Endothelial cell of umbilical vein (primary cell): Measurements from ENCODE around the gene RABIF. TPM values are rescaled to one million over a fixed set of nuclear protein-coding genes. Genes with fewer than 3 reads are reported as not detected.
"Not testable (repeated sequence)": the region's sequence is repeated elsewhere in the genome, so short reads cannot be mapped to it uniquely, and the experiment has no call there.

ENCODE experiments used
- BruUV-seq: library from RNA; stranded (reverse); fragments of 400-500 nt; replicated peaks from 2 replicates; lab custom pipeline; 2021; lab: Mats Ljungman, UMichigan
- CTCF ChIA-PET: fragments of 300-600, 350-600 bp; sonication (Branson Sonifier 250); formaldehyde crosslinking; loops from one replicate; lab custom pipeline; 2021; ENCODE audit warnings: antibody characterized with exemption, inconsistent platforms; lab: Charles Lee
- POLR2A ChIA-PET: fragments of 300-600, 350-600 bp; sonication (Branson Sonifier 250); formaldehyde crosslinking; loops from one replicate; lab custom pipeline; 2021; ENCODE audit warnings: antibody characterized with exemption, inconsistent platforms; lab: Charles Lee
- DNase-seq: peaks from one replicate; pipeline ENCODE4 v3.0.0-alpha.2; 2011; ENCODE audit warnings: low read depth, low spot score
- FAIRE-seq: peaks from 2 replicates; lab custom pipeline; 2011; peaks lifted over from hg19 to GRCh38; lab: Jason Lieb, UNC
- H2AFZ ChIP-seq: 2 replicates; pipeline ENCODE4 v1.6.0; 2012; ENCODE audit warnings: low read depth, low read length, control low read depth, inconsistent platforms
- H3K27ac ChIP-seq: 2 replicates; pipeline ENCODE4 v1.5.1; 2011; ENCODE audit warnings: low read depth, mild to moderate bottlenecking, control low read depth, low read length, moderate library complexity; ENCODE audit not compliant: insufficient read depth
- H3K27me3 ChIP-seq, 2 experiments: 2 replicates each; pipeline versions ENCODE4 v1.6.0 to v1.6.1; 2011; ENCODE audit warnings: low read length in 2 of 2, mixed read lengths in 1 of 2; ENCODE audit not compliant: control insufficient read depth in 2 of 2, insufficient read depth in 2 of 2
- H3K36me3 ChIP-seq, 2 experiments: 2 replicates in 1 of 2; 3 replicates in 1 of 2; pipeline ENCODE4 v1.5.1; 2011; ENCODE audit warnings: low read length in 2 of 2, mild to moderate bottlenecking in 1 of 2, moderate library complexity in 1 of 2; ENCODE audit not compliant: control insufficient read depth in 2 of 2, insufficient read depth in 2 of 2; ENCODE audit errors: extremely low read depth in 1 of 2
- H3K4me1 ChIP-seq: 3 replicates; pipeline ENCODE4 v1.5.1; 2011; ENCODE audit warnings: mild to moderate bottlenecking, low read length; ENCODE audit not compliant: control insufficient read depth, insufficient read depth; ENCODE audit errors: extremely low read depth
- H3K4me2 ChIP-seq: 2 replicates; pipeline ENCODE4 v1.6.1; 2011; ENCODE audit warnings: low read length, control low read depth, mixed read lengths; ENCODE audit not compliant: insufficient read depth
- H3K4me3 ChIP-seq, 3 experiments: fragments of 200-600 bp in 1 of 3; sonication (generic), shearing (Covaris generic) in 1 of 3; replicated peaks in 1 of 3; 2 replicates each; pipeline ENCODE4 v1.5.1; 2011 to 2016; ENCODE audit warnings: control low read depth in 3 of 3, low read length in 3 of 3, mild to moderate bottlenecking in 2 of 3, inconsistent platforms in 1 of 3, low read depth in 1 of 3, moderate library complexity in 1 of 3; ENCODE audit not compliant: insufficient read depth in 1 of 3
- H3K79me2 ChIP-seq: 2 replicates; pipeline ENCODE4 v1.6.0; 2012; ENCODE audit warnings: low read length, inconsistent platforms; ENCODE audit not compliant: control insufficient read depth, insufficient read depth
- H3K9ac ChIP-seq: replicated peaks from 2 replicates; pipeline ENCODE3; 2011; ENCODE audit warnings: low read length, control low read depth; ENCODE audit not compliant: insufficient read depth; ENCODE audit errors: extremely low read depth
- H3K9me1 ChIP-seq: replicated peaks from 3 replicates; pipeline ENCODE4 v1.6.0; 2011; ENCODE audit warnings: mild to moderate bottlenecking, low read length; ENCODE audit not compliant: control insufficient read depth, insufficient read depth; ENCODE audit errors: extremely low read depth
- H3K9me3 ChIP-seq: replicated peaks from 2 replicates; pipeline ENCODE4 v1.5.1; 2012; ENCODE audit warnings: low read length, inconsistent platforms; ENCODE audit not compliant: control insufficient read depth, insufficient read depth
- H4K20me1 ChIP-seq: replicated peaks from 2 replicates; pipeline ENCODE3; 2011; ENCODE audit warnings: mild to moderate bottlenecking, low read length; ENCODE audit not compliant: control insufficient read depth, insufficient read depth; ENCODE audit errors: extremely low read depth
- EZH2 ChIP-seq: IDR thresholded peaks from 2 replicates; pipeline ENCODE4 v1.6.1; 2012; ENCODE audit warnings: borderline replicate concordance, low read depth, mild to moderate bottlenecking, moderate library complexity, low read length, inconsistent platforms; ENCODE audit not compliant: severe bottlenecking
- FOS ChIP-seq: IDR thresholded peaks from 2 replicates; pipeline ENCODE4 v1.6.1; 2011; ENCODE audit warnings: mild to moderate bottlenecking, low read length, moderate library complexity, borderline replicate concordance; ENCODE audit not compliant: insufficient read depth
- GATA2 ChIP-seq: IDR thresholded peaks from 2 replicates; pipeline ENCODE4 v1.7.0; 2011; ENCODE audit warnings: low read depth, mild to moderate bottlenecking, moderate library complexity, mixed read lengths, low read length; ENCODE audit not compliant: insufficient read length, insufficient read depth
- JUN ChIP-seq: IDR thresholded peaks from 2 replicates; pipeline ENCODE4 v1.6.1; 2011; ENCODE audit warnings: borderline replicate concordance, low read depth; ENCODE audit not compliant: insufficient read length, insufficient read depth
- MAX ChIP-seq: IDR thresholded peaks from 2 replicates; pipeline ENCODE4 v1.6.1; 2011; ENCODE audit not compliant: insufficient read depth, insufficient read length
- MYC ChIP-seq: IDR thresholded peaks from one replicate; pipeline ENCODE4 v1.6.1; 2011; ENCODE audit warnings: mild to moderate bottlenecking, low read depth, low read length
- POLR2A ChIP-seq: IDR thresholded peaks from 2 replicates; pipeline ENCODE4 v1.6.1; 2012; ENCODE audit warnings: low read depth, mild to moderate bottlenecking, control low read depth, low read length
- POLR2AphosphoS5 ChIP-seq: IDR thresholded peaks from 2 replicates; pipeline ENCODE4 v1.6.1; 2012; ENCODE audit warnings: low read depth, mild to moderate bottlenecking, control low read depth, low read length, moderate library complexity; ENCODE audit not compliant: insufficient read depth
- dilution Hi-C: fragments of 300-500 bp; cut with MboI; formaldehyde crosslinking; loops from one replicate; pipeline ENCODE4 v1.15.0; 2019; ENCODE audit warnings: low sequenced_read_pairs; ENCODE audit not compliant: extremely low pct_ligation_motif_present
- intact Hi-C: fragments of 100-400 bp; cut with micrococcal nuclease; formaldehyde crosslinking; loops from one replicate; pipeline ENCODE4 v1.10.0; 2022
- polyA plus RNA-seq, 4 experiments: library from polyadenylated mRNA; depleted of rRNA in 3 of 4; stranded (reverse) in 3 of 4; unstranded in 1 of 4; fragments of >200 nt; gene quantifications; 2 replicates each; pipeline versions ENCODE4 v1.2.1 to v1.2.3, GENCODE V29; 2011 to 2012; ENCODE audit warnings: missing spikeins in 1 of 4
- total RNA-seq: library from RNA; stranded (reverse); gene quantifications from 2 replicates; pipeline ENCODE4 v1.2.3, GENCODE V29; 2021
- TF ChIP-seq, protein P1 (sequence below), 2 donors: IDR thresholded peaks; 1 replicate in 1 of 2; 2 replicates in 1 of 2; pipeline ENCODE4 v1.5.1; 2011; ENCODE audit warnings: low read length in 2 of 2, mild to moderate bottlenecking in 2 of 2, moderate library complexity in 2 of 2, control low read depth in 1 of 2, inconsistent platforms in 1 of 2, low read depth in 1 of 2; ENCODE audit not compliant: insufficient read depth in 1 of 2; ENCODE audit errors: extremely low read depth in 1 of 2

Gene RABIF
- total and polyA plus RNA-seq, 2 donors (not counting 3 experiments of a cell fraction or from before 2014, with no cell fraction given), result 15.8 to 17.1 TPM

DNA sequence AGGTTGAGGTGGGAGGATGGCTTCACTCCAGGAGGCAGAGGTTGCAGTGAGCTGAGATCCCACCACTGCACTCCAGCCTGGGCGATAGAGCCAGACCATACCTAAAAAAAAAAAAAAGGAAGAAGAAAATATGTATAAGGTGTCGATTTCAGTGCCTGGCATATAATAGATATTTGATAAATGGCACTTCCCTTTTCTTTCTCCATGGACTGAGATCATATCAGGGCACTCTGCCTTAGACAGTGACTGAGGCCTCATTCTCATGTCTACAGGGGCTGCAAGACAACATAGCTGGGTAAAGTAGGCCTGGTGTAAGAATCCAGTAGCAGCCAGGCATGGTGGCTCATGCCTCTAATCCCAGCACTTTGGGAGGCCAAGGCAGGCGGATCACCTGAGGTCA lies 57.0 kb downstream of the RABIF start:
- no peak for FAIRE-seq
- POLR2A ChIA-PET, result no interaction called here

GRCh38 chr1:202829223-202829622 lies 59.7 kb downstream of the RABIF start:
- H3K4me2 ChIP-seq, H3K9ac ChIP-seq, DNase-seq, H3K27ac ChIP-seq, H3K36me3 ChIP-seq, H3K9me1 ChIP-seq, H2AFZ ChIP-seq, BruUV-seq, H3K4me1 ChIP-seq, dilution Hi-C loops, POLR2A ChIA-PET, FAIRE-seq, H3K9me3 ChIP-seq, H3K79me2 ChIP-seq, H4K20me1 ChIP-seq, H3K4me3 ChIP-seq, CTCF ChIA-PET, intact Hi-C loops: not testable (repeated sequence)
- peaks cover 0 to 10% of the 10 kb centered on the region in 2 experiments for H3K27me3 ChIP-seq

More for the DNA sequence above, 57.0 kb downstream of the RABIF start:
- H4K20me1 ChIP-seq, result no peaks in the 10 kb centered on the region
- no peaks in the 10 kb centered on the region for H3K36me3 ChIP-seq
- H3K27ac ChIP-seq, result no peak overlapping the region
- H2AFZ ChIP-seq, result no peak overlapping the region
- H3K27me3 ChIP-seq, result peaks cover 6 to 7% of the 10 kb centered on the region in 2 experiments
- dilution Hi-C loops, result no loop called here
- no peak overlapping the region for H3K4me3 ChIP-seq
- H3K9me3 ChIP-seq, result no peaks in the 10 kb centered on the region
- no peaks in the 10 kb centered on the region for H3K9me1 ChIP-seq
- TF ChIP-seq JUN (no peak), GATA2 (no peak), MAX (no peak), POLR2A (no peak), MYC (no peak), FOS (no peak), EZH2 (no peak), POLR2AphosphoS5 (no peak)
- TF ChIP-seq, protein P1, sequence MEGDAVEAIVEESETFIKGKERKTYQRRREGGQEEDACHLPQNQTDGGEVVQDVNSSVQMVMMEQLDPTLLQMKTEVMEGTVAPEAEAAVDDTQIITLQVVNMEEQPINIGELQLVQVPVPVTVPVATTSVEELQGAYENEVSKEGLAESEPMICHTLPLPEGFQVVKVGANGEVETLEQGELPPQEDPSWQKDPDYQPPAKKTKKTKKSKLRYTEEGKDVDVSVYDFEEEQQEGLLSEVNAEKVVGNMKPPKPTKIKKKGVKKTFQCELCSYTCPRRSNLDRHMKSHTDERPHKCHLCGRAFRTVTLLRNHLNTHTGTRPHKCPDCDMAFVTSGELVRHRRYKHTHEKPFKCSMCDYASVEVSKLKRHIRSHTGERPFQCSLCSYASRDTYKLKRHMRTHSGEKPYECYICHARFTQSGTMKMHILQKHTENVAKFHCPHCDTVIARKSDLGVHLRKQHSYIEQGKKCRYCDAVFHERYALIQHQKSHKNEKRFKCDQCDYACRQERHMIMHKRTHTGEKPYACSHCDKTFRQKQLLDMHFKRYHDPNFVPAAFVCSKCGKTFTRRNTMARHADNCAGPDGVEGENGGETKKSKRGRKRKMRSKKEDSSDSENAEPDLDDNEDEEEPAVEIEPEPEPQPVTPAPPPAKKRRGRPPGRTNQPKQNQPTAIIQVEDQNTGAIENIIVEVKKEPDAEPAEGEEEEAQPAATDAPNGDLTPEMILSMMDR (IDR thresholded peaks at IDR 0.05; ENCODE audit: extremely low read depth in 1 of 2, insufficient read depth in 1 of 2, low read depth in 1 of 2, low read length in 2 of 2), result no peak
- no peaks in the 10 kb centered on the region for H3K79me2 ChIP-seq
- intact Hi-C loops, result no loop called here
- DNase-seq, result no peak
- H3K9ac ChIP-seq, result no peak overlapping the region
- no peak overlapping the region for H3K4me2 ChIP-seq
- CTCF ChIA-PET, result no interaction called here
- no peaks in the 10 kb centered on the region for H3K4me1 ChIP-seq
- BruUV-seq, result no TSS peak
